HG03439 (cell line): ENCODE data around the gene DNAAF3.
"Not testable (repeated sequence)": the region's sequence is repeated elsewhere in the genome, so short reads cannot be mapped to it uniquely, and the experiment has no call there.

Experiments
- ATAC-seq: cut with Tn5 transposase; IDR thresholded peaks from one replicate; pipeline ENCODE4 v1.9.1; 2021; ENCODE audit warnings: mild to moderate bottlenecking, moderate library complexity; ENCODE audit not compliant: unreplicated experiment

DNAAF3 gene

GRCh38 chr19:55155784-55156183 is 10.6 kb downstream of the DNAAF3 start:
- not testable (repeated sequence) for ATAC-seq

DNA sequence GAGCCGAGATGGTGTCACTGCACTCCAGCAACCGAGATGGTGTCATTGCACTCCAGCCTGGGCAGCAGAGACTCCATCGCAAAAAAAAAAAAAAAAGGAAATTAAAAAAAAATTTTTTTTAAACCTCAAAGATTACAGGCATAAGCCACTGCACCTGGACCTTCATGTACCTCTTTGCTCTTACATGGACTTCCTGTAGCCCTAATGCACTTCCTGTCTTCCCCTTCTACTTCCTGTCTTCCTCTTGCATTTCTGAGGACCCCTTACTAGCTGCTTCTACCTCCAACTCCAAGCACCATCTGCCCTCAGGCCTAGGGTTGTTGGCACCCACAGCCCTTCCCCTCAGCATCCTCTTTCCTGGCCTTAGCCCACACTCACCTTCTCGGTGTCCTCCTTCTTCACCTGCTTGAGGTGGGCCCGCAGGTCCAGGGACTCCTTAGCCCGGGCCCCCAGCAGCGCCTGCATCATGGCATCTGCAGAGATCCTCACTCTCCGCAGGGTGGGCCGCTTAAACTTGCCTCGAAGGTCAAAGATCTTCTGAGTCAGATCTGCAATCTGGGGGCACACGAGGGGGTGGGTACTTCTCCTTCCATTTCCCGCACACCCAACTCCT is 12.7 kb downstream of the DNAAF3 start:
- no peak for ATAC-seq

DNA sequence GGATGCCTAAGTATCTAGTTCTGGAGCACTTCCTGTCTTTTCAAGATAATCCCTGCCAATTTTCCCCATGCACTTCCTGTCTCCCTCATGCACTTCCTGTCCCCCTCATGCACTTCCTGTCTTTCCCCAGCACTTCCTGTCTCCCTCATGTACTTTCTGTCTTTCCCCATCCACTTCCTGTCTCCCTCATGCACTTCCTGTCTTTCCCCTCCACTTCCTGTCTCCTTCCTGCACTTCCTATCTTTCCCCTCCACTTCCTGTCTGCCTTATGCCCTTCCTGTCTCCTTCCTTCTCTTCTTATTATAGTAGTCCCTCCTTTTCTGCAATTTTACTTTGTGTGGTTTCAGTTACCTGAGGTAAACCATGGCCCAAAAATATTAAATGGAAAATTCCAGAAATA is 14.4 kb downstream of the DNAAF3 start:
- ATAC-seq: no peak

DNA sequence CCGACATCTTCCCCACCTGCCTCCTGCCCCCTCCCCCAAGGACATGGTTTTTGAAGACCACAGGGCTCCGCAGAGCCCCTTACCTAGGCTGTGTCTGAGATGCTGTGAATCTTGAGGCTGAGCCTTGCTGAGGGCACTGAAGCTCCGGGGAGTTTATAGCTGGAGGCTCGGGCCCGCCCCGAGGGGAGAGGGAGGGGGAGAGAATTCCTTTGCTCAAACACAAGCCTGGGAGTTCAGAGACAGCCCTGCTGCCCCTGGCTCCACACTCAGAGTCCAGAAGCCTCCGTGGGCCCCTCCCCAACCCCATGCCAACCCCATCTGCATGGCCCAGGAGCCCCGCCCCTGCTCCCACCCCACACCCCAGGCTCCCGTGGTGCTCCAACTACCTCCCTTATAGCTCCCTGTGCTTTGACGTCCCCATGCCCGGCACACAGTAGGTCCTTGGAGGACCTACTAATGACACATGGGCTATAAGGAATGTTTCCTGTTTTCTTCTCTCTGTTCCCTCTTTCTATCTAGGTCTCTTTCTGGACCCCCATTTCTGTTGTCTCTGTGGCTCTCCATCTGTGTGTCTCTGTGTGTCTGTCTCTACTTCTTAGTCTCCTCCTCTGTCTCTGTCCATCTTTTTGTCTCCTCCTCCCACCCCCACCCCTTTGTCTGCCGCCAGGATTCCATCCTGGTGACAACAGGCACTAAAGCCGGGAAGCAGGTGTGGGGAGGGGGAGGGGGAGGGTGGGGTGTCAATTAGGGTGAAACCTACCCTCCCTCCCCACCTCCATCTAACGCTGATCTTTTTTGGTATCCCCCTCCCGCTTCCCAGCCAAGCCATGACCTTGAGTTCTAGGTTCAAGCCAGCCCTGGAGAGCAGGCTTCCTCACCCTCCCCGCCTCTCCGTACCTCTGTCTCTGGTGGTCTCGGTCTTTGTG is 17.1 kb downstream of the DNAAF3 start, which contains the start of gene TNNT1:
Gene TNNT1, minus strand, starts transcription at position 129 of the 926 bp plus-strand sequence. CDS start 2,049 bp downstream, outside the sequence.
- ATAC-seq: no peak

DNA sequence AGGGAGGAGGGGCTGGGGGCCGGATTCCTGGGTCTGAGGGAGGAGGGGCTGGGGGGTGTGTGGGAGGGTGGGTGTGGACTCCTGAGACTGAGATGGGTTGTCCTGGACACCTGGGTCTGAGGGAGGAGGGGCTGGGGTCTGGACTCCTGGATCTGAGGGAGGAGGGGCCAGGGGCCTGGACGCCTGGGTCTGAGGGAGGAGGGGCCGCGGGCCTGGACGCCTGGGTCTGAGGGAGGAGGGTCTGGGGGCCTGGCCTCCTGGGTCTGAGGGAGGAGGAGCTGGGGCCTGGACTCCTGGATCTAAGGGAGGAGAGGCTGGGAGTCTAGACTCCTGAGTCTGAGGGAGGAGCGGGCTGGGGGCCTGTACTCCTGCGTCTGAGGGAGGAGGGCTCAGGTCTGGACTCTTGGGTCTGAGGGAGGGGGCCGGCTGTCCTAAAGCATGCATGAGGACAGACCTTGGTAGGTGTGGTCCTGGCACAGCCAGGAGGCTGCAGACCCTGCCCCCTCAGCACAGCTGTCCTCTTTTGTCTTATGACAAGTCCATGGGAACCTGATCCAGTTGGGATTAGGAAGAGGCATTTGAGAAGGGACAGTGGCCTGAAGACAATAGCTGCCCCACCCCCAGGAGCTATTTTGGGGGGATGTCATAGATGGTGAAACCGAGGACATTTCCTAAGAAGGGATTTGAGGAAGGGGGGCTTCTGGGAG is 18.7 kb downstream of the DNAAF3 start:
- ATAC-seq: no peak

- no peak for ATAC-seq
Measured at GRCh38 chr19:55146705-55147273, 19.6 kb downstream of the DNAAF3 start.

- ATAC-seq: no peak
Measured at GRCh38 chr19:55146078-55146704, 20.2 kb downstream of the DNAAF3 start.

DNA sequence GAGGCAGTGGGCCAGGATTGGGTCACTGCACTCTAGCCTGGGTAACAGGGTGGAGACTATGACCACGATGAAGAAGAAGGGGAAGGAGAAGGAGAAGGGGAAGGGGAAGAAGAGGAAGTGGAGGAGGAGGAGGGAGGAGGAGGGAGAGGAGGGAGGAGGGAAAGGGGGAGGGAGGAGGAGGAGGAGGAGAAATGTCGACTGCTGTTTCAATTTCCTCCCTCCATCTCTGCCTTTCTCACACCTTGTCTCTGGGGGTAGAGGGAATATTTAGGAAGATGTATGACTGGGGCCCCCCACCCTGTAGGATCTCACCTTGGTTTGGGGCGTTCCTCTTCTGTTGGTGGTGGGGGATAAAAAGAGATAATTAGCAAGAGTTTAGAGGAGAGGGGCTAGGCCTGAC is 21.2 kb downstream of the DNAAF3 start:
- no peak for ATAC-seq

GRCh38 chr19:55141696-55142095 is 24.7 kb downstream of the DNAAF3 start:
- ATAC-seq: no peak

GRCh38 chr19:55137915-55138314 is 28.5 kb downstream of the DNAAF3 start:
- no peak for ATAC-seq

- ATAC-seq: no peak
Measured at GRCh38 chr19:55136399-55137102, 29.9 kb downstream of the DNAAF3 start.

DNA sequence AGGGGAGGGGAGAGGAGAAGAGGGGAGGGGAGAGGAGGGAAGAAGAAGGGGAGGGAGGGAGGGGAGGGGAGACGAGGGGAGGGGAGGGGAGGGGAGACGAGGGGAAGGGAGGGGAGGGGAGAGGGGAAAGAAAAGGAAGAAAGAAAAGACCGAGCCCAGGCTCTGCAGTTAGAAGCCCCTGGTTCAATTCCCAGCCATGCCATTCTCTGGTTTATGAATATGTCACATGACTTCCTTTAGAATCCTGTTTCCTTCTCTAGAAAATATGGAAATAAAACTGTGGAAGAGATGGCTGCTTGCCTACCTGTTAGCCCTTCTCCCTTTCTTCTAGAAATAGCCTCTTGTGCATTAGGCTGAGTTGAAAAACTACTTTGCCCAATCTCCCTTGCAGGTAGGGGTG is 31.7 kb downstream of the DNAAF3 start:
- ATAC-seq: no peak

DNA sequence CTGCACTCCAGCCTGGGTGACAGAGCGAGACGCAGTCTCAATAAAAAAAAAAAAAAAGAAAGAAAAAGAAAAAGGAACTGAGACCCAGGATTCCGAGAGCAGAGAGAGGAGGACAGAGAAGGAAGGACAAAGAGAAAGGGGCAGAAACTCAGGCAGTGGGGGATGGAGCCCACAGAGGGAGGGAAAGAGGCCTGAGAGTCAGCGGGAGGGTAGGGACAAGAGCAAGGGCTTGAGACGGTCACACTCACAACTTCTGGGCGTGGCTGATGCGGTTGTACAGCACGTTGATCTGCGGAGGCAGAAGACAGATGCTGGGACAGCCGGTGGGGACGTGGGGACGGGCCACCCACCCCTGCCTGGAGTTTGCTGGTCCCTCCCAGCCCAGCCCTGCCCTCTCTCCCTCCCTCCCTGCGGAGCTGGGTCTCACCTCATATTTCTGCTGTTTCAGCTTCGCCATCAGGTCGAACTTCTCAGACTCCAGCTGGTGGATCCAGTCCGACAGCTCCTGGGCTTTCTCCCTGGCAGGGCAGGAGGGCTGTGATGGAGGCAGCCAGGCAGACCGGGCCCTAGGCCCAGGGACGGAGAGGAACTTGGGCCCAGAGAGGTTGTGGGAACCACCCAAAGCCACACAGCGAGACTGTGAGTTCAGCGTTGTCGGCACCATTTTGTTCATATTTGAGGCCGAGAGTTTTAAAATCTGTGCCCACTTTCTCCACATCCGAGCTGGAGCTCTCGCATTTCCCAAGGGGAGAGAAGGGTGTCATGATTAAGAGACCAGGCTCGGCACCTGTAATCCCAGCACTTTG is 32.6 kb downstream of the DNAAF3 start:
- ATAC-seq: no peak

GRCh38 chr19:55132453-55133129 is 33.8 kb downstream of the DNAAF3 start:
- no peak for ATAC-seq

GRCh38 chr19:55131421-55131820 is 35.0 kb downstream of the DNAAF3 start:
- ATAC-seq: no peak

DNA sequence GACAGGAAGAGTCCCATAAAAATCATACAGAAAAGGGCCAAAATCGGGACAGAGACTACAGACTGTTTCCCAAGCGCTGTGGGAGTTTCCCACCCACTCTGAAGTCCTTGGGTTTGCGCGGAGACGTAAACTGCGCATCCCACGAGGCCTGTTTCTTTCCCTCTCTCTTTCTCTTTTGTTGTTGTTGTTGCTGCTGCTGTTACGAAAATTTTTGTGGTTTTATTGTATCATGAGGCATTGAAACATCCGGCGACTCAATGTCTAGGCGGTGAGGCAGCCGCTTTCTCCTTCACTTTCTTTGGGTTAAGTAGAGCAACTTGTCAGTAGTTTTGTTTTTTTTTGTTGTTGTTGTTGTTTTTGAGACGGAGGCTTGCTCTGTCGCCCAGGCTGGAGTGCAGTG is 47.4 kb downstream of the DNAAF3 start:
- no peak for ATAC-seq

DNA sequence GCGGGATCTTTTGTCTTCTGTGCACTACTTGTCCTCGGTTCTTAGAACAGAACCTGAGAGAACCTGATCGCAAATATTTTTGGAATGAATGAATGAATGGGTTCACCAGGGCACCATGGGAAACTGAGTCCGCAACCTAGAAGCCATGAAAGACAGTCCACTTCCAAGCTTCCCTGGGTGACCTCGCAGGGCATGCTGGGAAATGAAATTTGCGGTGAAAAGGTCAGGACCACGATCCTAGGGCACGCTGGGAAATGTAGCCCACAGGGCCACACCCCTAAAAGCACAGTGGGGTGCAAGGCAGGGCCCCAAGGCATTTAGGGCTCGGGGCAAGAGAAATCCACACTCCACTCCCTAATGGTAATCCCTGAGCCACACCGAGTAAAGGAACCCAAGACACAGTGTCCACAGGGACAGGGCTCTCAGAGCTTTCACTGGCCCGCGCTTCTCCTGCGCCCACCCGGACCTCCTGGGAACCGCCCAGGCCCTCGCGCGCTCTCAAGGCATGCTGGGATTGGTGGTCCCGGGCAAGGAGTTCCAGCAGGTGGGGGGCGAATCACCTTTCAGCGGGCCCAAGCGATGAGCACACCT is 47.9 kb downstream of the DNAAF3 start:
- no peak for ATAC-seq

DNA sequence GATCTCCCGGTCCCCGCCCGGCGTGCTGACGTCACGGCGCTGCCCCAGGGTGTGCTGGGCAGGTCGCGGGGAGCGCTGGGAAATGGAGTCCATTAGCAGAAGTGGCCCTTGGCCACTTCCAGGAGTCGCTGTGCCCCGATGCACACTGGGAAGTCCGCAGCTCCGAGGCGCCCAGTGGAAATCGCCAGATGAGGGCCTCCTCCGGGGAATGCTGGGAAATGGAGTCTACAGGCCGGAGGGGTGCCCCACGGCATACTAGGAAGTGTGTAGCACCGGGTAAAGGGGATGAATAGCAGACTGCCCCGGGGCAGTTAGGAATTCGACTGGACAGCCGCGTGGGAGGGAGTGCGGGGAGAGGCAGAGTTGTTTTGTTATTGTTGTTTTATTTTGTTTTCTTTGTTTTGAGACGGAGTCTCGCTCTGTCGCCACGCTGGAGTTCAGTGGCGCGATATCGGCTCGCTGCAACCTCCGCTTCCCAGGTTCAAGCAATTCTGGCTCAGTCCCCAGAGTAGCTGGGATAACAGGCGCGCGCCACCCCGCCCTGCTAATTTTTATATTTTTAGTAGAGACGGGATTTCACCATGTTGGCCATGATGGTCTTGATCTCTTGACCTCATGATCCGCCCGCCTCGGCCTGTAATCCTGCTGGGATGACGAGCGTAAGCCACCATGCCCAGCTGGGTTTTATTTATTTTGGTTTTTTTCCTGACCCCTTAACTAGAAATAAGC is 48.6 kb downstream of the DNAAF3 start:
- peak; percentile 92 for ATAC-seq
